GM12891 (cell line): Measurements from ENCODE around the gene LRRC8B.

Experiments used
- POLR2A ChIP-seq: IDR thresholded peaks from 2 replicates; pipeline ENCODE4 v1.6.1; 2011; ENCODE audit warnings: low read depth, low read length, control low read depth
- POLR2AphosphoS5 ChIP-seq: IDR thresholded peaks from 2 replicates; pipeline ENCODE4 v1.6.1; 2011; ENCODE audit warnings: low read depth, low read length, control low read depth
- POU2F2 ChIP-seq: IDR thresholded peaks from 2 replicates; pipeline ENCODE4 v1.6.1; 2011; ENCODE audit warnings: low read depth, mild to moderate bottlenecking, control low read depth, low read length, moderate library complexity
- SPI1 ChIP-seq: IDR thresholded peaks from 2 replicates; pipeline ENCODE4 v1.6.1; 2011; ENCODE audit warnings: low read depth, low read length, control low read depth
- TAF1 ChIP-seq: IDR thresholded peaks from 2 replicates; pipeline ENCODE4 v1.6.1; 2011; ENCODE audit warnings: low read depth, low read length, control low read depth

DNA sequence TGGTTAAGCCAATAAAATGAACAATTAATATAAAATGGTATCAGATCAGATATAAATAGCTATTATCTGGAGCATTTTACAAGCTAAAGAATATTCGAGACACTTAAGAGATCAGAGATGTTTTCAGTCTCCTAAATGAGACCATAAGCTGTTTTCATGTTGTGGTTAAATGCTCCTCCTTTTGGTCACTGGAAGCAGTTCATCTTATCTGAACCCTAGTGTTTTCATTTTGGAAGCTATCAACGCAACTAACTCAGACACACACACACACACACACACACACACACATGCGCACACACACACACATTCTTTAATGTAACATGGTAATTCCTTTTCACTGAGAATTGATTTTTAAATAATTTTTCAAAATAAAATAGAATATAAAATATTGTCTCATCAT is 98.3 kb downstream of the LRRC8B start:
- TF ChIP-seq POLR2A = no peak
- TF ChIP-seq TAF1 = no peak
- no peak for TF ChIP-seq POLR2AphosphoS5
- no peak for TF ChIP-seq SPI1
- no peak for TF ChIP-seq POU2F2
